Left ventricle myocardium inferior (tissue), 1 donor: ENCODE results near the gene DOC2A. TPM values are rescaled to one million over a fixed set of nuclear protein-coding genes. Genes with fewer than 3 reads are reported as not detected.
"Not testable (repeated sequence)": the region's sequence is repeated elsewhere in the genome, so short reads cannot be mapped to it uniquely, and the experiment has no call there.

Experiments
- DNase-seq: peaks from one replicate; pipeline ENCODE4 v3.0.0-alpha.2; 2020
- H3K27ac ChIP-seq: fragments of 200-600 bp; replicated peaks from 2 replicates; pipeline ENCODE4 v1.8.0; 2021
- H3K27me3 ChIP-seq: fragments of 200-600 bp; 2 replicates; pipeline ENCODE4 v1.8.0; 2021; ENCODE audit warnings: low read depth
- H3K36me3 ChIP-seq: fragments of 200-600 bp; 2 replicates; pipeline ENCODE4 v1.8.0; 2021
- H3K4me1 ChIP-seq: fragments of 200-600 bp; 2 replicates; pipeline ENCODE4 v1.8.0; 2021
- H3K4me3 ChIP-seq: fragments of 200-600 bp; 2 replicates; pipeline ENCODE4 v1.8.0; 2021; ENCODE audit warnings: mild to moderate bottlenecking, moderate library complexity
- H3K9me3 ChIP-seq: fragments of 200-600 bp; replicated peaks from 2 replicates; pipeline ENCODE4 v1.8.0; 2021
- intact Hi-C: fragments of 100-400 bp; cut with micrococcal nuclease; formaldehyde crosslinking; loops from one replicate; pipeline ENCODE4 v1.11.0; 2022
- total RNA-seq: library from RNA; stranded (reverse); fragmentation: NEBNext Ultra II Directional; extraction: Animal tissue kit (Norgen Biotek cat#: 25700); gene quantifications from one replicate; pipeline ENCODE4 v1.2.1, GENCODE V29; 2021
- TF ChIP-seq, protein P1 (sequence below): fragments of 200-600 bp; IDR thresholded peaks from 2 replicates; pipeline ENCODE4 v1.8.0; 2021; ENCODE audit warnings: antibody characterized with exemption, mild to moderate bottlenecking, borderline replicate concordance
- donor health status: DM: no; HTN: yes; CAD: no; lungs with severe emphysema.

DOC2A gene
- total RNA-seq, 1 donor from 2014 or later: 0.66 TPM

DNA sequence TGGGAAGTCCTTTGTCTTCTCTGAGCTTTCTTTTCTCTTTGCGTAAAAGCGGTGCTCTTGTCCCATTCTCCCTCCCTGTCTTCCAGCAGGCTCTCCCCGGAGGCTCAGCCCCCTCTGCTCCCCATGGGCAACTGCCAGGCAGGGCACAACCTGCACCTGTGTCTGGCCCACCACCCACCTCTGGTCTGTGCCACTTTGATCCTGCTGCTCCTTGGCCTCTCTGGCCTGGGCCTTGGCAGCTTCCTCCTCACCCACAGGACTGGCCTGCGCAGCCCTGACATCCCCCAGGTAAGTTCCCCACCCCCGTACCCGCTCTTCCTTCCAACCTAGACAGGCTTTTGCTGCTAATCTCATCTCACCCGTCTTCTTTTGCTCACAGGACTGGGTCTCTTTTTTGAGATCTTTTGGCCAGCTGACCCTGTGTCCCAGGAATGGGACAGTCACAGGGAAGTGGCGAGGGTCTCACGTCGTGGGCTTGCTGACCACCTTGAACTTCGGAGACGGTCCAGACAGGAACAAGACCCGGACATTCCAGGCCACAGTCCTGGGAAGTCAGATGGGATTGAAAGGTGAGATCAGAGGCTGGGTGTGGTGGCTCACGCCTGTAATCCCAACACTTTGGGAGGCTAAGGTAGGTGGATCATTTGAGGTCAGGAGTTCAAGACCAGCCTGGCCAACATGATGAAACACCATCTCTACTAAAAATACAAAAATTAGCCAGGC lies 47.6 kb downstream of the DOC2A start:
- Histone ChIP-seq H3K4me1 (peaks cover 35% of the 10 kb centered on the region), H3K27ac (peak overlapping the region; percentile 94), H3K36me3 (peaks cover 10% of the 10 kb centered on the region), H3K4me3 (peak overlapping the region; percentile 81), H3K9me3 (no peaks in the 10 kb centered on the region), H3K27me3 (no peaks in the 10 kb centered on the region)
- DNase-seq: no peak
- intact Hi-C loops: no loop called here
- TF ChIP-seq, protein P1, sequence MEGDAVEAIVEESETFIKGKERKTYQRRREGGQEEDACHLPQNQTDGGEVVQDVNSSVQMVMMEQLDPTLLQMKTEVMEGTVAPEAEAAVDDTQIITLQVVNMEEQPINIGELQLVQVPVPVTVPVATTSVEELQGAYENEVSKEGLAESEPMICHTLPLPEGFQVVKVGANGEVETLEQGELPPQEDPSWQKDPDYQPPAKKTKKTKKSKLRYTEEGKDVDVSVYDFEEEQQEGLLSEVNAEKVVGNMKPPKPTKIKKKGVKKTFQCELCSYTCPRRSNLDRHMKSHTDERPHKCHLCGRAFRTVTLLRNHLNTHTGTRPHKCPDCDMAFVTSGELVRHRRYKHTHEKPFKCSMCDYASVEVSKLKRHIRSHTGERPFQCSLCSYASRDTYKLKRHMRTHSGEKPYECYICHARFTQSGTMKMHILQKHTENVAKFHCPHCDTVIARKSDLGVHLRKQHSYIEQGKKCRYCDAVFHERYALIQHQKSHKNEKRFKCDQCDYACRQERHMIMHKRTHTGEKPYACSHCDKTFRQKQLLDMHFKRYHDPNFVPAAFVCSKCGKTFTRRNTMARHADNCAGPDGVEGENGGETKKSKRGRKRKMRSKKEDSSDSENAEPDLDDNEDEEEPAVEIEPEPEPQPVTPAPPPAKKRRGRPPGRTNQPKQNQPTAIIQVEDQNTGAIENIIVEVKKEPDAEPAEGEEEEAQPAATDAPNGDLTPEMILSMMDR: no peak

DNA sequence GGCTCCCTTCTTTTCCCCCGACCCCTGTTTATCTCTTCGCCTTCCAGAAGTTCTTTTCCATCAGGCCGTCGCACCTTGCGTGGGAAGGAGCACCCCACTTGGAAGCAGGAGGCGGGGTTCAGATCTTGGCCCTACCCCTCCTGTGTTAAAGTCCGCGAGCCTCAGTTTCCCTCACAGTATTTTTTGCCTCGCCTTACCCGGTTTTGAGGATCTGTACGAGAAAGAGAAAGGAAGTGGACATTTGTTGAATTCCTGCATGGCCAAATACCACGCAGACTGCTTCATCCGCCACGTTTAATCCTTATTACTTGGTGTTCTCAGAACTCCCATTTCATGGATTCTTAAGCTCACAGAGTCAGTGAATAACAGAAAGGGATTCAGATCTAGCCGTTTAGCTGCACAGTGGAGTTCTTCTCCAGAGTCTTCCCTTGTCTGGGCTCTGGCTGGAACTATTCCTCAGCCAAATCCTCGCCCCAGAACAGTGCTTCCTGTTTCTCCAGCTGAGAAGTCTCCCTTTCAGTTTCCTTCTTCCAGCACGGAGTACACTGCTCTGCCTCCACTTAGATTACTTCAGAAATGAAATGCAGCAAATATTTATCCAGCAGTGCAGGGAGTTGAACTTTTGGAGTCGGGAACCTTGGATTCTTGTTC lies 48.4 kb downstream of the DOC2A start:
- intact Hi-C loops: no loop called here
- peaks cover 5% of the 10 kb centered on the region for H3K36me3 ChIP-seq

DNA sequence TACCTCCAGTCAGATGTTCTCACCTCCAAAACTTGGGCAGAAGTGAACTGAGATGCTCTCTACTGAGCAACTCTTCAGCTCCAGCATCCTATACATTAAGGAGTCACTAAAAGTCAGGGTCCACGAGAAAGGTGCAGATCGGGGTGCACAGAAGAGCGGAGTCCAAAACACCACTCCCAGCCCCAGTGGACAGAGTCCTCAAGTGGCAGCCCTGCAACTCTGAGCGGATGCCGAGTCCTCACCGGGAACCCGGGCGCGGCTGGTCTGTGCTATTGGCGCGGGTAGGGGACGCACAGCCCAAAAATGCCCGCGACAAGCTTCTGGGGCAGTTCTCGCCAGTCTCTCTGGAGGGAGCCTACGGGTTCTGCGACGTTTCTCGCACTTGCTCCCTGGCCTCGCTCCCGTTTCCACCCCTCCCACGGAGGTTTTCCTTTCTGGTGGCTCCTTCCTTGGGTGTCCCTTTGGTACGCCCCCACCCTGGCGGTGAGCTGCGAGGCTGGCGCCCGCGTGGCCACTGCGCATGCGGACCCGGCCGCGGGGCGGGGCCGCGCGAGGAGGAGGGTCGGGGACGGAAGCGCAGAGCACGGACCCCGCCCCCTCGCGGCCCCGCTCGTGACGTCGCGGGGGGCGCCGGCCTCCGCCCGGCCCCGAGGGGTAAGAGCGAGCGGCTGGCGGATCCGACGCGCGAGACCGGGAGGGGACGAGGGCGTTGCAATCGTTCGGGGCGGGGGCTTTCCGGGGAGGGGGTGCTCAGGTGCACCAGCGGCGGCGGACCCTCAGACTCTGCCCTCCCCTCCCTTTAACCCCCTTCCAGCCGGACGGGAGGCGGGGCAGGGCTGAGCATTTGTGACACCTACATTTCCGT lies 49.1 kb downstream of the DOC2A start, which contains the start of gene TMEM219:
Gene TMEM219, plus strand, starts transcription at position 601 of the 865 bp plus-strand sequence. CDS start 1,065 bp downstream, outside the sequence.
- TF ChIP-seq, protein P1: peak; percentile 73
- Histone ChIP-seq H3K4me3 (peak within 1 kb of the TSS; percentile 81), H3K27me3 (no peaks in the 10 kb centered on the region), H3K9me3 (no peaks in the 10 kb centered on the region), H3K36me3 (peaks cover 5% of the 10 kb centered on the region), H3K4me1 (peaks cover 35% of the 10 kb centered on the region), H3K27ac (peak within 1 kb of the TSS; percentile 94)
- intact Hi-C loops: no loop called here
- peak; percentile 92 for DNase-seq

More for the DNA sequence above, 48.4 kb downstream of the DOC2A start:
- TF ChIP-seq, protein P1: no peak
- Histone ChIP-seq H3K9me3 (no peaks in the 10 kb centered on the region), H3K4me1 (peaks cover 35% of the 10 kb centered on the region), H3K27ac (peak overlapping the region; percentile 94), H3K4me3 (peak overlapping the region; percentile 81), H3K27me3 (no peaks in the 10 kb centered on the region)
- no peak for DNase-seq

DNA sequence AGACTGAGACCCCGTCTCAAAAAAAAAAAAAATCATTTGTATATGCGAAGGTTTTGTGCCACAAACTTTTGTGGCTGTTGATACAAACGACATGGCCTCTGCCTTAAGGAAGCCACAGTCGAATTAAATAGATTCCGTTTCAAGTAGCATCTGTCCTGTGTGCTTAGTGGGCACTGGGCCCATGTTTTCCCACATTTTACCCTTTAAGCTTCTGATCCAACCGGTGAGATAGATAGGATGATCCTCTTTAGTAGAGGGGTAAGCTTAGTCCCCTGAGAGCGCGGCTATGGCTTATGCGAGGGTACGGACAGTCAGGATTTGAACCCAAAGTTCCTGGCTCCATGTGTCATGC lies 49.7 kb downstream of the DOC2A start:
- intact Hi-C loops: no loop called here
- TF ChIP-seq, protein P1: no peak
- Histone ChIP-seq H3K4me1 (peaks cover 35% of the 10 kb centered on the region), H3K9me3 (no peaks in the 10 kb centered on the region), H3K27ac (peak overlapping the region; percentile 94), H3K27me3 (no peaks in the 10 kb centered on the region), H3K4me3 (peak overlapping the region; percentile 81), H3K36me3 (peaks cover 5% of the 10 kb centered on the region)
- DNase-seq: no peak

DNA sequence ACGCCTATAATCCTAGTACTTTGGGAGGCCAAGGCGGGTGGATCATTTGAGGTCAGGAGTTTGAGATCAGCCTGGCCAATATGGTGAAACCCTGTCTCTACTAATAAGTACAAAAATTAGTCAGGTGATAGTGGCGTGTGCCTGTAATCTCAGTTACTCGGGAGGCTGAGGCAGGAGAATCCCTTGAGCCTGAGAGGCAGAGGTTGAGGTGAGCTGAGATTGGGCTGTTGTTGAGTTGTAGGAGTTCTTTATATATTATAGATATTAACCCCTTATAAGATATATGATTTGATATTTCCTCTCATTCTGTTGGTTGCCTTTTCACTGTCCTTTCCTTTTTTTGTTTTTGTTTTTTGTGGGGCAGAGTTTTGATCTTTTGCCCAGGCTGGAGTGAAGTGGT lies 51.0 kb downstream of the DOC2A start:
- H3K9me3 ChIP-seq, H3K27ac ChIP-seq, intact Hi-C loops, H3K27me3 ChIP-seq, H3K4me3 ChIP-seq, DNase-seq, H3K36me3 ChIP-seq: not testable (repeated sequence)
- peaks cover 33% of the 10 kb centered on the region for H3K4me1 ChIP-seq
